Spleen (tissue), 11 donors: ENCODE results near the gene VPS26A. TPM values are rescaled to one million over a fixed set of nuclear protein-coding genes. Genes with fewer than 3 reads are reported as not detected.

Experiments
- DNase-seq: peaks from one replicate; pipeline ENCODE4 v3.0.0-alpha.2; 2020
- H3K27ac ChIP-seq, 8 donors: fragments of 200-600 bp; sonication (generic) in 7 of 8; 1 replicate in 4 of 8; 2 replicates in 4 of 8; pipeline versions ENCODE4 v1.5.0 to v1.8.0; 2016 to 2021; ENCODE audit warnings: inconsistent platforms in 4 of 8, mild to moderate bottlenecking in 4 of 8, moderate library complexity in 1 of 8
- H3K27me3 ChIP-seq, 7 donors: fragments of 200-600 bp; sonication (generic) in 6 of 7; replicated peaks in 1 of 7; 1 replicate in 4 of 7; 2 replicates in 3 of 7; pipeline versions ENCODE4 v1.5.0 to v1.8.0; 2016 to 2021; ENCODE audit warnings: inconsistent platforms in 3 of 7, mild to moderate bottlenecking in 1 of 7
- H3K36me3 ChIP-seq, 6 donors: fragments of 200-600 bp; sonication (generic) in 5 of 6; 1 replicate in 4 of 6; 2 replicates in 2 of 6; pipeline versions ENCODE4 v1.5.0 to v1.8.0; 2016 to 2021; ENCODE audit warnings: inconsistent platforms in 2 of 6
- H3K4me1 ChIP-seq, 6 donors: fragments of 200-600 bp; sonication (generic) in 5 of 6; 1 replicate in 3 of 6; 2 replicates in 3 of 6; pipeline versions ENCODE4 v1.5.0 to v1.8.0; 2016 to 2021; ENCODE audit warnings: inconsistent platforms in 3 of 6
- H3K4me3 ChIP-seq, 8 donors: fragments of 200-600 bp; sonication (generic) in 7 of 8; 1 replicate in 4 of 8; 2 replicates in 4 of 8; pipeline versions ENCODE4 v1.5.0 to v1.8.0; 2016 to 2021; ENCODE audit warnings: inconsistent platforms in 4 of 8, mild to moderate bottlenecking in 4 of 8, moderate library complexity in 2 of 8
- H3K9me3 ChIP-seq, 8 donors: fragments of 200-600 bp; sonication (generic) in 7 of 8; 1 replicate in 4 of 8; 2 replicates in 4 of 8; pipeline versions ENCODE4 v1.5.0 to v1.8.0; 2016 to 2021; ENCODE audit warnings: inconsistent platforms in 4 of 8
- POLR2A ChIP-seq, 3 donors: fragments of 450-650 bp; IDR thresholded peaks; one replicate each; pipeline ENCODE4 v1.5.1; 2017; ENCODE audit warnings: antibody characterized with exemption in 3 of 3, mild to moderate bottlenecking in 1 of 3
- POLR2AphosphoS5 ChIP-seq, 3 donors: sonication (generic); formaldehyde crosslinking; IDR thresholded peaks; one replicate each; pipeline ENCODE4 v1.5.1; 2017; ENCODE audit warnings: antibody characterized with exemption in 3 of 3
- WGBS, 5 donors: extraction: QIAGEN DNeasy Blood & Tissue Kit in 3 of 5; methylation state at CpG; one replicate each; pipeline versions ENCODE4 v1.1.5 to v1.1.7; 2013 to 2018; 5-methylcytosine and 5-hydroxymethylcytosine counted together
- intact Hi-C: fragments of 100-400 bp; cut with DNase I; formaldehyde crosslinking; loops from one replicate; pipeline ENCODE4 v1.15.0; 2023; ENCODE audit warnings: low total_unique reads
- polyA plus RNA-seq, 3 donors: library from polyadenylated mRNA; stranded (reverse); fragments of 200-250 nt; gene quantifications; one replicate each; pipeline ENCODE4 v1.2.1, GENCODE V29; 2013
- total RNA-seq, 7 donors: library from RNA; depleted of rRNA in 3 of 7; stranded (reverse); fragments of >200 nt in 3 of 7; fragmentation: NEBNext Ultra II Directional in 4 of 7; extraction: Animal tissue kit (Norgen Biotek cat#: 25700) in 4 of 7; gene quantifications; one replicate each; pipeline versions ENCODE4 v1.1.0 to v1.2.1, GENCODE V29; 2016 to 2021
- TF ChIP-seq, protein P1 (sequence below), 11 experiments: fragments of 200-600 bp in 7 of 11; fragments of 450-650 bp in 4 of 11; sonication (generic) in 4 of 11; IDR thresholded peaks in 8 of 11; conservative IDR thresholded peaks in 3 of 11; 1 replicate in 7 of 11; 2 replicates in 4 of 11; pipeline versions ENCODE4 v1.4.0 to v1.8.0; 2016 to 2021; ENCODE audit warnings: antibody characterized with exemption in 11 of 11, inconsistent platforms in 4 of 11, mild to moderate bottlenecking in 1 of 11
- donor health status: healthy with polysubstance abuse.
- donor health status: DM: no; HTN: no; CAD: no; lungs with moderate emphysema.
- donor health status: DM: no; HTN: no; CAD: no.
- donor health status: Bipolar disorder and iron deficiency.
- donor health status: healthy.
- donor health status: DM: no; HTN: no; CAD: no.
- donor health status: DM: yes; HTN: yes; CAD: no.

VPS26A gene
- total and polyA plus RNA-seq, 10 donors, result 17.8 to 53.0 (median 32.4) TPM

DNA sequence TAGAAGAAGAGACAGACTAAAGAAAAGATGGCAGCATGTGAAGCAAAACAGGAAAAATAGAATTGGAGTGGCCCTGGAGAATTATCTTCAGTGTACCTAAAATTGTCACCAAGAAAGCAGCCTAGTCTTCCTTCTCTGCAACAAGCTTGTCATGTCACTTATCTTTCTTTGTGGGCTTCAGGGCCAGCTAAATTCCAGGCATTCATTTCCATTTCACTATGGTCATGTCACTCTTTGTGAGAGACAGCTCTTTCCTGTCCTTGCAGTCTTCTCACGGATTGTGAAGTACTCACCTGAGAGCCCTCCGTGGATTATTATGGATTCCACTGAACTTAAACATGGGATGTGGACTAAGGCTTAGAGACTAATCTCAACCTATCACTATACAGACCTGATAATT, 87.1 kb downstream of the VPS26A start:
- Histone ChIP-seq H3K4me3 (no peak overlapping the region), H3K27me3 (no peaks in the 10 kb centered on the region), H3K36me3 (peaks cover 6 to 39% (median 30%) of the 10 kb centered on the region in 6 donors), H3K27ac (no peak overlapping the region), H3K4me1 (peaks cover 0 to 37% (median 16%) of the 10 kb centered on the region in 6 donors), H3K9me3 (peaks cover 0 to 4% (median 0%) of the 10 kb centered on the region in 8 donors)
- intact Hi-C loops, result no loop called here
- DNase-seq, result no peak
- TF ChIP-seq, protein P1, sequence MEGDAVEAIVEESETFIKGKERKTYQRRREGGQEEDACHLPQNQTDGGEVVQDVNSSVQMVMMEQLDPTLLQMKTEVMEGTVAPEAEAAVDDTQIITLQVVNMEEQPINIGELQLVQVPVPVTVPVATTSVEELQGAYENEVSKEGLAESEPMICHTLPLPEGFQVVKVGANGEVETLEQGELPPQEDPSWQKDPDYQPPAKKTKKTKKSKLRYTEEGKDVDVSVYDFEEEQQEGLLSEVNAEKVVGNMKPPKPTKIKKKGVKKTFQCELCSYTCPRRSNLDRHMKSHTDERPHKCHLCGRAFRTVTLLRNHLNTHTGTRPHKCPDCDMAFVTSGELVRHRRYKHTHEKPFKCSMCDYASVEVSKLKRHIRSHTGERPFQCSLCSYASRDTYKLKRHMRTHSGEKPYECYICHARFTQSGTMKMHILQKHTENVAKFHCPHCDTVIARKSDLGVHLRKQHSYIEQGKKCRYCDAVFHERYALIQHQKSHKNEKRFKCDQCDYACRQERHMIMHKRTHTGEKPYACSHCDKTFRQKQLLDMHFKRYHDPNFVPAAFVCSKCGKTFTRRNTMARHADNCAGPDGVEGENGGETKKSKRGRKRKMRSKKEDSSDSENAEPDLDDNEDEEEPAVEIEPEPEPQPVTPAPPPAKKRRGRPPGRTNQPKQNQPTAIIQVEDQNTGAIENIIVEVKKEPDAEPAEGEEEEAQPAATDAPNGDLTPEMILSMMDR (IDR thresholded peaks at IDR 0.05 in 8 of 11, conservative IDR thresholded peaks at IDR 0.05 in 3 of 11), result no peak
- TF ChIP-seq POLR2A (IDR thresholded peaks at IDR 0.05) (no peak), POLR2AphosphoS5 (IDR thresholded peaks at IDR 0.05) (no peak)
- WGBS, 5 donors, result 53 to 78% (median 60%) methylated on average over 2 of the region's 2 CpGs

DNA sequence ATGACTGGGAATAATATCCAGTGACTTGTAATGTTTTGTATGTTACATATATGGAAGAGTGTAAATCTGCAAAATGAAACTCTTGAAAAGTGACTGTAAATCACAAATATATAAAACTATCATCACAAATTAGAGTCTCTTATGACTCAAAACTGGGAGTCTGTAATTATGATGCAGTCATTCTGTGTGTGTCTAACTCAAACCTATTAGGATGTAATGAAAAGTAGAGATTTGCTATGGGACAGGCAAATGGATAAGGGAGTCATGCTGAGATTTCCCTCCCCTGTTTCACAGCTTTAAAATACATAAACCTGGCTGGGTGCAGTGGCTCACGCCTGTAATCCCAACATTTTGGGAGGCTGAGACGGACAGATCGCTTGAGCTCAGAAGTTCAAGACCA, 87.5 kb downstream of the VPS26A start:
- H3K27me3 ChIP-seq, result no peaks in the 10 kb centered on the region
- WGBS, 5 donors, result 86 to 94% (median 92%) methylated on average over 3 of the region's 3 CpGs
- DNase-seq, result no peak
- TF ChIP-seq POLR2A (IDR thresholded peaks at IDR 0.05) (no peak), POLR2AphosphoS5 (IDR thresholded peaks at IDR 0.05) (no peak)
- TF ChIP-seq, protein P1 (IDR thresholded peaks at IDR 0.05 in 8 of 11, conservative IDR thresholded peaks at IDR 0.05 in 3 of 11), result no peak
- no peak overlapping the region for H3K27ac ChIP-seq
- H3K36me3 ChIP-seq, result peaks cover 6 to 34% (median 26%) of the 10 kb centered on the region in 6 donors
- H3K9me3 ChIP-seq, result peaks cover 0 to 4% (median 0%) of the 10 kb centered on the region in 8 donors
- peaks cover 0 to 36% (median 16%) of the 10 kb centered on the region in 6 donors for H3K4me1 ChIP-seq
- no peak overlapping the region for H3K4me3 ChIP-seq
- intact Hi-C loops, result no loop called here

DNA sequence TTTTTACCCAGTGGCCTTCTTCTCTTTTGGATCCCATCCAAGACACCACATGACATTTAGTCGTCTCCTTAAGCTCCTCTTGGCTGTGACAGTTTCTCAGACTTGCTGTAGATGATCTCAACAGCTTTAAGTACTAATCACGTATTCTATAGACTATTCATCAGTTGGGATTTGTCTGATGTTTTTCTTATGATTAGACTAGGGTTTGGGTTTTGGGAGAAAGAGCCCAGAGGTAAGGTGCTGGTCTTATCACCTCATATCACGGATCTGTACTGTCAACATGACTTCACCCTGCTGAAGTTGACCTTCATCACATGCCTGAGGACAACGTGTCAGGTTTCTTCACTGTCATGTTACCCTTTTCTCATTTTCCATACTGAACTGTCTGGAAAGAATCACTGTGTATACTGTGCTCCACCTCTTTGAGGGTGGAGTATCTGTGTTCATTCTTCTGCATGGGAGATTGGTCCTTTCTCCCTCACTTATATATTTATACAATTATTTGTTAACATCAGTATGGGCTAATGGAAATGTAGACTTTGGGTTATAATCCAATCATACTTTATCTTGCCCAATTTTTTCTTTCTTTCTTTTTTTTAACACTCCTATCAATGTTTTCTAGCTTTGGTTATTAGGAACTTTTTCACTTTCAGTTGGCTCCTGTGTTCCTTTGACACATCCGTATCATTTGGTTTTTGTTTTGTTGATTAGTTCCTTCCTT, 89.8 kb downstream of the VPS26A start:
- Histone ChIP-seq H3K27ac (no peak overlapping the region), H3K27me3 (peaks cover 0 to 5% (median 0%) of the 10 kb centered on the region in 7 donors), H3K36me3 (peaks cover 1 to 12% (median 4%) of the 10 kb centered on the region in 6 donors), H3K4me1 (peaks cover 0 to 26% (median 13%) of the 10 kb centered on the region in 6 donors), H3K4me3 (no peak overlapping the region), H3K9me3 (peaks cover 0 to 4% (median 0%) of the 10 kb centered on the region in 8 donors)
- TF ChIP-seq, protein P1 (IDR thresholded peaks at IDR 0.05 in 8 of 11, conservative IDR thresholded peaks at IDR 0.05 in 3 of 11), result no peak
- TF ChIP-seq POLR2A (IDR thresholded peaks at IDR 0.05) (no peak), POLR2AphosphoS5 (IDR thresholded peaks at IDR 0.05) (no peak)
- WGBS, 5 donors, result 57 to 65% (median 61%) methylated on average over 5 of the region's 5 CpGs
- intact Hi-C loops, result no loop called here
- DNase-seq, result no peak

DNA sequence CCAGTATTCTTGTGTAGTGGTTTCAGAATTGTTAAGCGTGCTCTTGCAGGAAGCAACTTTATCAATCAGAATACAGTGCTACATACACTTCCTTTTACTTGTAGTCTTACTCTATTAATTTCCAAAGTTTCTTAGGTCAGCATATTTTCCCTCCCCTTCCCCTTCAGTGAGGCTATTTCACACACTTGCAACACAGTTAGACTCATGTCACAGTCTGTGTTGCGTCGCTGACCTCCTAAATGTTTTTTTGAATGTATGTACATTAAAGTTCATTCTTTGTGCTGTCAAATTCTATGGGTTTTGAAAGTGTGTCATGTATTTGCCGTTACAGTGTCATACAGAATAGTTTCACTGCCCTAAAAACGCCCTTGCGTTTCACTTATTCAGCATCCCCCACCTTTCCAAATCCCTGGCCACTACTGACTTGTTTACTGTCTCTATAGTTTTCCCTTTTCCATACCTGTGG, 90.7 kb downstream of the VPS26A start:
- intact Hi-C loops, result no loop called here
- no peak for DNase-seq
- 65 to 85% (median 73%) methylated on average over 6 of the region's 6 CpGs for WGBS, 5 donors

More for the DNA sequence above, 90.7 kb downstream of the VPS26A start:
- Histone ChIP-seq H3K4me1 (peaks cover 0 to 26% (median 12%) of the 10 kb centered on the region in 6 donors), H3K27ac (peak overlapping the region in 3 of 8 donors; percentile 19 to 68 (median 67)), H3K27me3 (peaks cover 0 to 5% (median 0%) of the 10 kb centered on the region in 7 donors), H3K9me3 (peaks cover 0 to 4% (median 0%) of the 10 kb centered on the region in 8 donors), H3K4me3 (no peak overlapping the region), H3K36me3 (peaks cover 0 to 3% (median 0%) of the 10 kb centered on the region in 6 donors)
- TF ChIP-seq, protein P1 (IDR thresholded peaks at IDR 0.05 in 8 of 11, conservative IDR thresholded peaks at IDR 0.05 in 3 of 11), result no peak
- TF ChIP-seq POLR2AphosphoS5 (IDR thresholded peaks at IDR 0.05), result peak in 1 of 3 donors; percentile 40
